Measurements from ENCODE around the gene GJC1.

DNA sequence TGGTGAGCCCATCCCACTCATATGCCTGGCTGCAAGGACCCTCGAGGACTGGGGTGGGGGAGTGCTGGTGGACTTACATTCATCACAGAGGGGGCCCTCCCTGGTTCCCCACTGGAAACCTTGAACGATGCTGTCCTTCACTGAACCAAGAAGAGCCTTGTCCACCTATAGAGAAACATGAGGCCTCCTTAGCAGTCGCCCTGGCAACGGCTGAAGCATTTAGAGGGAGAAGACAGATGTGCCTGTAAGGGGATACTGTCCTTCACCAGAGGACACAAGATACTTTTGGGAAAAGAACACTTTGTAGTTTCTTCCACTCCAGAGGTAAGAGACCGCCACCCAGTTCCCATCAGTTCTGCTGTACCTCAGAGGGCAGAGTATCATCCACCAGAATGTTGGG lies 24.1 kb upstream of the GJC1 start:
- TF ChIP-seq CTCF (IDR thresholded peaks at IDR 0.05) (no peak), POLR2A (IDR thresholded peaks at IDR 0.05) (no peak)
